Prostate gland (tissue), 2 donors: ENCODE data around the gene LRRN4. TPM values are rescaled to one million over a fixed set of nuclear protein-coding genes. Genes with fewer than 3 reads are reported as not detected.

ENCODE experiments used
- DNase-seq: peaks from one replicate; pipeline ENCODE4 v3.0.0-alpha.2; 2019; ENCODE audit warnings: low spot score
- H3K27ac ChIP-seq, 2 donors: fragments of 200-600 bp; sonication (generic); 2 replicates each; pipeline ENCODE4 v1.5.1; 2017 to 2019
- H3K27me3 ChIP-seq: fragments of 200-600 bp; sonication (generic); replicated peaks from 2 replicates; pipeline ENCODE4 v1.5.1; 2019; ENCODE audit not compliant: insufficient read depth
- H3K36me3 ChIP-seq, 2 donors: fragments of 200-600 bp; sonication (generic); 1 replicate in 1 of 2; 2 replicates in 1 of 2; pipeline versions ENCODE4 v1.5.1 to v1.8.1; 2017 to 2019
- H3K4me1 ChIP-seq: fragments of 200-600 bp; sonication (generic); replicated peaks from 2 replicates; pipeline ENCODE4 v1.5.1; 2019
- H3K4me3 ChIP-seq, 2 donors: fragments of 200-600 bp; sonication (generic); 2 replicates each; pipeline ENCODE4 v1.5.1; 2017 to 2019
- H3K9me3 ChIP-seq: fragments of 200-600 bp; sonication (generic); 2 replicates; pipeline ENCODE4 v1.5.1; 2017
- CTCF ChIP-seq, 4 experiments: fragments of 200-600 bp in 2 of 4; fragments of 450-650 bp in 2 of 4; sonication (generic) in 2 of 4; IDR thresholded peaks; 1 replicate in 3 of 4; 2 replicates in 1 of 4; pipeline ENCODE4 v1.5.1; 2016 to 2019; ENCODE audit warnings: antibody characterized with exemption in 4 of 4, mild to moderate bottlenecking in 2 of 4, moderate library complexity in 2 of 4
- POLR2A ChIP-seq: fragments of 450-650 bp; IDR thresholded peaks from one replicate; pipeline ENCODE4 v1.6.1; 2016; ENCODE audit warnings: antibody characterized with exemption, mild to moderate bottlenecking
- POLR2AphosphoS5 ChIP-seq: sonication (generic); formaldehyde crosslinking; IDR thresholded peaks from one replicate; pipeline ENCODE4 v1.6.1; 2017; ENCODE audit warnings: antibody characterized with exemption
- WGBS: methylation state at CpG from one replicate; pipeline ENCODE4 v1.1.5; 2018; 5-methylcytosine and 5-hydroxymethylcytosine counted together
- intact Hi-C: fragments of 100-400 bp; cut with DNase I; formaldehyde crosslinking; loops from one replicate; pipeline ENCODE4 v1.14.2; 2022
- total RNA-seq, 2 donors: library from RNA; depleted of rRNA; stranded (reverse); fragments of >200 nt; gene quantifications; one replicate each; pipeline ENCODE4 v1.1.0, GENCODE V29; 2016

Gene LRRN4
- under 1 TPM in 1 of 2 donors, not detected in 1; 0.68 TPM for total RNA-seq

- Histone ChIP-seq H3K4me1 (no peaks in the 10 kb centered on the region), H3K27ac (no peak within 1 kb of the TSS), H3K9me3 (no peaks in the 10 kb centered on the region), H3K4me3 (no peak within 1 kb of the TSS), H3K27me3 (no peaks in the 10 kb centered on the region), H3K36me3 (no peaks in the 10 kb centered on the region)
- WGBS = 41% methylated on average over 13 of the region's 13 CpGs
- DNase-seq = no peak
- TF ChIP-seq POLR2AphosphoS5 = no peak
- no peak for TF ChIP-seq POLR2A
- TF ChIP-seq CTCF (IDR thresholded peaks at IDR 0.05) = no peak
- intact Hi-C loops = no loop called here
Observed at GRCh38 chr20:6053776-6054688, at the start of gene LRRN4. Gene LRRN4, minus strand, starts transcription at chr20:6054060. Its CDS starts 1,261 bp downstream, at chr20:6052799.

GRCh38 chr20:6103301-6103700, 49.4 kb upstream of the LRRN4 start:
- peaks cover 4% of the 10 kb centered on the region for H3K4me1 ChIP-seq
- intact Hi-C loops = no loop called here
- H3K27me3 ChIP-seq = no peaks in the 10 kb centered on the region
- H3K9me3 ChIP-seq = no peaks in the 10 kb centered on the region
- H3K36me3 ChIP-seq = no peaks in the 10 kb centered on the region
- no peak overlapping the region for H3K27ac ChIP-seq
- 91% methylated on average over 1 of the region's 1 CpG for WGBS
- no peak overlapping the region for H3K4me3 ChIP-seq
- DNase-seq = no peak
- TF ChIP-seq POLR2A (no peak), CTCF (IDR thresholded peaks at IDR 0.05) (no peak), POLR2AphosphoS5 (no peak)

- peaks cover 4% of the 10 kb centered on the region for H3K4me1 ChIP-seq
- 96% methylated on average over 2 of the region's 2 CpGs for WGBS
- no peak overlapping the region for H3K27ac ChIP-seq
- intact Hi-C loops = no loop called here
- H3K27me3 ChIP-seq = no peaks in the 10 kb centered on the region
- no peak overlapping the region for H3K4me3 ChIP-seq
- TF ChIP-seq POLR2AphosphoS5 (no peak), POLR2A (no peak), CTCF (IDR thresholded peaks at IDR 0.05) (no peak)
- no peaks in the 10 kb centered on the region for H3K9me3 ChIP-seq
- no peaks in the 10 kb centered on the region for H3K36me3 ChIP-seq
- no peak for DNase-seq
Observed at GRCh38 chr20:6101346-6101745, 47.5 kb upstream of the LRRN4 start.

- Histone ChIP-seq H3K27me3 (no peaks in the 10 kb centered on the region), H3K4me1 (peaks cover 4% of the 10 kb centered on the region), H3K4me3 (no peak overlapping the region), H3K27ac (no peak overlapping the region), H3K36me3 (no peaks in the 10 kb centered on the region), H3K9me3 (no peaks in the 10 kb centered on the region)
- DNase-seq = no peak
- TF ChIP-seq CTCF (IDR thresholded peaks at IDR 0.05) (no peak), POLR2AphosphoS5 (no peak), POLR2A (no peak)
- 95% methylated on average over 2 of the region's 2 CpGs for WGBS
- intact Hi-C loops = no loop called here
Observed at GRCh38 chr20:6100246-6100645, 46.4 kb upstream of the LRRN4 start.

- Histone ChIP-seq H3K4me3 (no peak overlapping the region), H3K27me3 (no peaks in the 10 kb centered on the region), H3K27ac (no peak overlapping the region), H3K9me3 (no peaks in the 10 kb centered on the region), H3K36me3 (no peaks in the 10 kb centered on the region), H3K4me1 (peaks cover 4% of the 10 kb centered on the region)
- DNase-seq = no peak
- TF ChIP-seq CTCF (IDR thresholded peaks at IDR 0.05) = no peak
- no peak for TF ChIP-seq POLR2A
- intact Hi-C loops = no loop called here
Observed at GRCh38 chr20:6099819-6100218, 46.0 kb upstream of the LRRN4 start.
